Immature natural killer cell (primary cell): Measurements from ENCODE around the gene PCNT. TPM values are rescaled to one million over a fixed set of nuclear protein-coding genes. Genes with fewer than 3 reads are reported as not detected.

Experiments used
- DNase-seq, 3 donors: peaks; one replicate each; pipeline ENCODE4 v3.0.0; 2022; ENCODE audit warnings: mixed read lengths in 1 of 3
- H3K27ac Mint-ChIP-seq, 6 donors: one replicate each; pipeline ENCODE4 v1.8.0; 2020; ENCODE audit warnings: mixed read lengths in 6 of 6, mild to moderate bottlenecking in 5 of 6, inconsistent platforms in 4 of 6, moderate library complexity in 3 of 6
- H3K27me3 Mint-ChIP-seq, 3 donors: one replicate each; pipeline ENCODE4 v1.8.0; 2020 to 2021; ENCODE audit warnings: low read depth in 3 of 3, mild to moderate bottlenecking in 3 of 3, mixed read lengths in 3 of 3, moderate library complexity in 3 of 3, inconsistent platforms in 1 of 3
- H3K36me3 Mint-ChIP-seq, 3 donors: one replicate each; pipeline ENCODE4 v1.8.0; 2020; ENCODE audit warnings: mixed read lengths in 3 of 3, inconsistent platforms in 2 of 3, mild to moderate bottlenecking in 2 of 3
- H3K4me1 Mint-ChIP-seq, 2 donors: one replicate each; pipeline ENCODE4 v1.8.0; 2020; ENCODE audit warnings: inconsistent platforms in 2 of 2, mild to moderate bottlenecking in 2 of 2, mixed read lengths in 2 of 2, moderate library complexity in 1 of 2
- H3K4me3 Mint-ChIP-seq, 5 donors: one replicate each; pipeline ENCODE4 v1.8.0; 2020; ENCODE audit warnings: mild to moderate bottlenecking in 5 of 5, mixed read lengths in 5 of 5, inconsistent platforms in 3 of 5, moderate library complexity in 3 of 5
- H3K9me3 Mint-ChIP-seq, 6 donors: one replicate each; pipeline ENCODE4 v1.8.0; 2020; ENCODE audit warnings: mild to moderate bottlenecking in 6 of 6, mixed read lengths in 6 of 6, inconsistent platforms in 4 of 6, moderate library complexity in 3 of 6
- polyA plus RNA-seq, 3 donors: library from polyadenylated mRNA; unstranded; fragments of 300-500 nt; fragmentation: Illumina TruSeq; gene quantifications; one replicate each; pipeline ENCODE4 v1.2.3, GENCODE V29; 2021

Gene PCNT
- polyA plus RNA-seq, 3 donors from 2014 or later: 2.9 to 47.0 (median 6.5) TPM

DNA sequence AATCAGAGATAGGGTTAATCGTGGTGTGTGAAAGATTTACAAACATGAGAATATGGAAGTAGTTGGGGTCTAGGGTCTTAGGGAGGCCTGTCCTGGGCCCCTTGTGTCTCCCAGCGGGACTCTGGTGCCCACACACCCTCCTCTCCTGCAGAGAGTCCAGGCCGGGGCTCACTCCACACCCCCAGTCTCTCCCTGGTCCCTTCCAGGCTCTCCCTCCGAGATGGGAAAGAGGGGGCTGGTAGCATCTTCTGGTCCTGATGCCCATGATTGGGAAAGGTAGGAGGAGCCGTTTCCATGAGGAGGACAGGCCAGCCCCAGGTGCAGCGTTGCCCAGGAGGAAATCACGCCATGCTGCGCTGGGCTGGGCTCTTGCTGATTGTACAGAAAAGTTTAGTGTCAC, 26.6 kb downstream of the PCNT start:
- H3K4me1 Mint-ChIP-seq: no peaks in the 10 kb centered on the region
- peaks cover 2 to 4% (median 4%) of the 10 kb centered on the region in 3 donors for H3K27me3 Mint-ChIP-seq
- H3K36me3 Mint-ChIP-seq: peaks cover 22 to 51% (median 34%) of the 10 kb centered on the region in 3 donors
- H3K27ac Mint-ChIP-seq: no peak overlapping the region
- no peaks in the 10 kb centered on the region for H3K9me3 Mint-ChIP-seq
- H3K4me3 Mint-ChIP-seq: no peak overlapping the region
- no peak for DNase-seq

- H3K27me3 Mint-ChIP-seq: peaks cover 2 to 4% (median 4%) of the 10 kb centered on the region in 3 donors
- no peak for DNase-seq
- peaks cover 22 to 52% (median 31%) of the 10 kb centered on the region in 3 donors for H3K36me3 Mint-ChIP-seq
- H3K4me3 Mint-ChIP-seq: no peak overlapping the region
- H3K4me1 Mint-ChIP-seq: no peaks in the 10 kb centered on the region
- H3K27ac Mint-ChIP-seq: peak overlapping the region in 1 of 6 donors; percentile 14
- no peaks in the 10 kb centered on the region for H3K9me3 Mint-ChIP-seq
Observed at GRCh38 chr21:46350981-46351380, 27.0 kb downstream of the PCNT start.

- no peak overlapping the region for H3K4me3 Mint-ChIP-seq
- H3K27ac Mint-ChIP-seq: peak overlapping the region in 1 of 6 donors; percentile 14
- H3K4me1 Mint-ChIP-seq: no peaks in the 10 kb centered on the region
- no peaks in the 10 kb centered on the region for H3K9me3 Mint-ChIP-seq
- H3K36me3 Mint-ChIP-seq: peaks cover 22 to 49% (median 31%) of the 10 kb centered on the region in 3 donors
- H3K27me3 Mint-ChIP-seq: peaks cover 2 to 4% (median 4%) of the 10 kb centered on the region in 3 donors
- no peak for DNase-seq
Observed at GRCh38 chr21:46351476-46352163, 27.7 kb downstream of the PCNT start.

- no peak overlapping the region for H3K27ac Mint-ChIP-seq
- no peak overlapping the region for H3K4me3 Mint-ChIP-seq
- no peak for DNase-seq
- H3K4me1 Mint-ChIP-seq: no peaks in the 10 kb centered on the region
- peaks cover 2 to 4% (median 4%) of the 10 kb centered on the region in 3 donors for H3K27me3 Mint-ChIP-seq
- H3K36me3 Mint-ChIP-seq: peaks cover 24 to 47% (median 30%) of the 10 kb centered on the region in 3 donors
- H3K9me3 Mint-ChIP-seq: no peaks in the 10 kb centered on the region
Observed at GRCh38 chr21:46352164-46352515, 28.2 kb downstream of the PCNT start.

- Mint-ChIP-seq H3K4me1 (no peaks in the 10 kb centered on the region), H3K27me3 (peaks cover 1 to 4% (median 3%) of the 10 kb centered on the region in 3 donors), H3K4me3 (no peak overlapping the region), H3K9me3 (no peaks in the 10 kb centered on the region), H3K36me3 (peaks cover 25 to 49% (median 28%) of the 10 kb centered on the region in 3 donors), H3K27ac (no peak overlapping the region)
- no peak for DNase-seq
Observed at GRCh38 chr21:46352913-46353312, 29.0 kb downstream of the PCNT start.

GRCh38 chr21:46354046-46354445, 30.1 kb downstream of the PCNT start:
- H3K36me3 Mint-ChIP-seq: peaks cover 22 to 49% (median 30%) of the 10 kb centered on the region in 3 donors
- no peaks in the 10 kb centered on the region for H3K9me3 Mint-ChIP-seq
- H3K4me1 Mint-ChIP-seq: no peaks in the 10 kb centered on the region
- no peak overlapping the region for H3K4me3 Mint-ChIP-seq
- no peak for DNase-seq
- H3K27ac Mint-ChIP-seq: no peak overlapping the region
- H3K27me3 Mint-ChIP-seq: peaks cover 2 to 4% (median 3%) of the 10 kb centered on the region in 3 donors

- H3K4me3 Mint-ChIP-seq: peak overlapping the region in 1 of 5 donors; percentile 27
- no peak for DNase-seq
- peak overlapping the region in 1 of 6 donors; percentile 67 for H3K27ac Mint-ChIP-seq
- H3K9me3 Mint-ChIP-seq: no peaks in the 10 kb centered on the region
- peaks cover 18 to 46% (median 25%) of the 10 kb centered on the region in 3 donors for H3K36me3 Mint-ChIP-seq
- H3K4me1 Mint-ChIP-seq: no peaks in the 10 kb centered on the region
- H3K27me3 Mint-ChIP-seq: peaks cover 2 to 3% (median 3%) of the 10 kb centered on the region in 3 donors
Observed at GRCh38 chr21:46354518-46354917, 30.6 kb downstream of the PCNT start.

- peak overlapping the region in 2 of 6 donors; percentile 57 to 67 for H3K27ac Mint-ChIP-seq
- no peaks in the 10 kb centered on the region for H3K4me1 Mint-ChIP-seq
- H3K36me3 Mint-ChIP-seq: peaks cover 14 to 40% (median 22%) of the 10 kb centered on the region in 3 donors
- no peak overlapping the region for H3K4me3 Mint-ChIP-seq
- peaks cover 2 to 6% (median 3%) of the 10 kb centered on the region in 3 donors for H3K27me3 Mint-ChIP-seq
- no peaks in the 10 kb centered on the region for H3K9me3 Mint-ChIP-seq
- no peak for DNase-seq
Observed at GRCh38 chr21:46355161-46356004, 31.4 kb downstream of the PCNT start.

DNA sequence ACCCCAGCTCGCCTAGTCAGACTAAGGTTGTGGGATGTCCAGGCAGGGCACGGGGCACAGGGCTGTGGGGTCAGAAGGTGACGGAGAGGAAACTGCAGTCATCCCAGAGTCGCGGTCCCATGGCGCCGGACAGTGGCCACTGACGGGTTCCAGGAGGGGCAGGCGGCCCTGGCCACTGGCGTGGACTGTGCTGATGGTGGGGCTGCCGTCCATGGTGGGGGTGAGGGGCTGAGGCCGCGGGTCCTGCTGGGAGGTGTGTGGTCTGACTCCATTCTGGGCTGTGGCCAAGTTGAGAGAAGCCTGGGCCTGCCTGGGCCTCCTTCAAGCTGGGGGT, 32.0 kb downstream of the PCNT start:
- no peak overlapping the region for H3K27ac Mint-ChIP-seq
- no peak for DNase-seq
- peaks cover 3 to 6% (median 3%) of the 10 kb centered on the region in 3 donors for H3K27me3 Mint-ChIP-seq
- no peaks in the 10 kb centered on the region for H3K9me3 Mint-ChIP-seq
- H3K36me3 Mint-ChIP-seq: peaks cover 18 to 44% (median 26%) of the 10 kb centered on the region in 3 donors
- no peak overlapping the region for H3K4me3 Mint-ChIP-seq
- H3K4me1 Mint-ChIP-seq: peaks cover 0 to 1% of the 10 kb centered on the region in 2 donors

DNA sequence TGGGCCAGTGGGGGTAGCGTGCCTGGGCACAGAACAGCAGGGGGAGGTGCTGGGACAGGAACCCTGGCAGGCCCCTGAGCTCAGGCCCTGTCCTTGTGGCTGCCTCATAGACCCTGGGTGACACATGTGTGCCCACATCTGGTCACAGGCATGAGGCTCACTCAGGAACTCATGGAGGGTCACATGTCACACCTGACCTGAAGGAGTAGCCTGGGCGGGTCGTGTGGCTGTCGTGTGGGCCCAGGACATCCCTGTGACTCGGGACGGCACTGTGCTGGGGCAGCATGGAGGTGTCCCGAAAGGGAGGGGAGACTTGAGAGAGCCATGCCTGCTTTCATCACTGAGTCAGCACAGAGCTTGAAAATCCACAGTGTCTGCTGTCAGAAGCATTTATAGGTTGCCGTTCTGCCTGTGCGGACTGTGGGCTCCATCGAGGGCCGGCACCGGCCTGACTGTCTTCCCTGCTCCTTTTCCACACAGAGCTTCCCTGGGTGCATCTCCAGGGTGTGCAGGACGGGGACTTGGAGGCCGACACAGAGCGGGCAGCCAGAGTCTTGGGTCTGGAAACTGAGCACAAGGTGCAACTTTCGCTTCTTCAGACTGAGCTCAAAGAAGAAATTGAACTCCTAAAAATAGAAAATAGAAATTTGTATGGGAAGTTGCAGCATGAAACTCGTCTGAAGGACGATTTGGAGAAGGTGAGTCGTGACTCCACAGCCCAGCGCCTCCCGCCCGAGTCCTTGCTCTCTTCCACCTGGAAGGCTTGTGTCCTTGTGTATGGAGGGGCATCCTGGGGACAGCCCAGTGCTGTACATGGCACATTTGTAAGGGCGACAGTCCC, 32.8 kb downstream of the PCNT start:
- H3K27me3 Mint-ChIP-seq: peaks cover 0 to 6% (median 4%) of the 10 kb centered on the region in 3 donors
- no peak for DNase-seq
- peaks cover 0 to 1% of the 10 kb centered on the region in 2 donors for H3K4me1 Mint-ChIP-seq
- H3K27ac Mint-ChIP-seq: peak overlapping the region in 4 of 6 donors; percentile 17 to 72 (median 44)
- peaks cover 17 to 43% (median 31%) of the 10 kb centered on the region in 3 donors for H3K36me3 Mint-ChIP-seq
- no peak overlapping the region for H3K4me3 Mint-ChIP-seq
- no peaks in the 10 kb centered on the region for H3K9me3 Mint-ChIP-seq

GRCh38 chr21:46357335-46357604, 33.3 kb downstream of the PCNT start:
- H3K4me1 Mint-ChIP-seq: peaks cover 0 to 1% of the 10 kb centered on the region in 2 donors

GRCh38 chr21:46357684-46358425, 33.9 kb downstream of the PCNT start:
- DNase-seq: no peak
- peaks cover 22 to 46% (median 33%) of the 10 kb centered on the region in 3 donors for H3K36me3 Mint-ChIP-seq
- H3K9me3 Mint-ChIP-seq: no peaks in the 10 kb centered on the region
- peak overlapping the region in 4 of 6 donors; percentile 35 to 72 (median 58) for H3K27ac Mint-ChIP-seq
- H3K4me3 Mint-ChIP-seq: no peak overlapping the region
- H3K4me1 Mint-ChIP-seq: peaks cover 0 to 1% of the 10 kb centered on the region in 2 donors
- H3K27me3 Mint-ChIP-seq: peaks cover 0 to 6% (median 4%) of the 10 kb centered on the region in 3 donors

More at GRCh38 chr21:46357335-46357604, 33.3 kb downstream of the PCNT start:
- peaks cover 0 to 6% (median 4%) of the 10 kb centered on the region in 3 donors for H3K27me3 Mint-ChIP-seq
- H3K4me3 Mint-ChIP-seq: no peak overlapping the region
- peaks cover 20 to 46% (median 33%) of the 10 kb centered on the region in 3 donors for H3K36me3 Mint-ChIP-seq
- no peaks in the 10 kb centered on the region for H3K9me3 Mint-ChIP-seq
- peak overlapping the region in 3 of 6 donors; percentile 28 to 72 (median 60) for H3K27ac Mint-ChIP-seq
- no peak for DNase-seq

GRCh38 chr21:46361176-46361575, 37.2 kb downstream of the PCNT start:
- H3K4me3 Mint-ChIP-seq: no peak overlapping the region

More at GRCh38 chr21:46361176-46361575, 37.2 kb downstream of the PCNT start:
- Mint-ChIP-seq H3K27ac (no peak overlapping the region), H3K27me3 (peaks cover 2 to 6% (median 2%) of the 10 kb centered on the region in 3 donors), H3K9me3 (no peaks in the 10 kb centered on the region), H3K4me1 (peaks cover 0 to 1% of the 10 kb centered on the region in 2 donors), H3K36me3 (peaks cover 27 to 50% (median 31%) of the 10 kb centered on the region in 3 donors)
- no peak for DNase-seq
